SK-N-SH (cell line): Measurements from ENCODE around the gene ATP2B2. TPM values are rescaled to one million over a fixed set of nuclear protein-coding genes. Genes with fewer than 3 reads are reported as not detected.

Experiments
- CTCF ChIA-PET: fragments of 300-600, 350-600 bp; formaldehyde crosslinking; extraction: SDS; loops from one replicate; lab custom pipeline; 2021; lab: Yijun Ruan, JAX
- POLR2A ChIA-PET: fragments of 350-600 bp; sonication (Branson Sonifier 250); formaldehyde crosslinking; extraction: SDS; loops from one replicate; lab custom pipeline; 2020; ENCODE audit warnings: antibody characterized with exemption, inconsistent platforms; lab: Yijun Ruan, JAX
- DNase-seq: peaks from one replicate; pipeline ENCODE4 v3.0.0; 2012
- H2AFZ ChIP-seq: fragments of 200-600 bp; sonication (generic); 2 replicates; pipeline ENCODE4 v1.8.1; 2016; ENCODE audit warnings: antibody characterized with exemption, mild to moderate bottlenecking, low read depth
- H3F3A ChIP-seq: fragments of 200-600 bp; sonication (generic); replicated peaks from 2 replicates; pipeline ENCODE3; 2016; ENCODE audit warnings: antibody characterized with exemption, mild to moderate bottlenecking; ENCODE audit not compliant: insufficient read depth
- H3K27ac ChIP-seq, 2 experiments: fragments of 200-500 bp in 1 of 2; fragments of 200-600 bp in 1 of 2; sonication (Bioruptor generic) in 1 of 2; sonication (generic), shearing (Covaris generic) in 1 of 2; 2 replicates each; pipeline versions ENCODE4 v1.5.1 to v1.6.1; 2014 to 2016; ENCODE audit warnings: low read depth in 2 of 2, inconsistent platforms in 1 of 2, low read length in 1 of 2, mild to moderate bottlenecking in 1 of 2, mixed read lengths in 1 of 2
- H3K27me3 ChIP-seq: fragments of 200-600 bp; sonication (generic), shearing (Covaris generic); 2 replicates; pipeline ENCODE4 v1.6.1; 2016; ENCODE audit warnings: mixed run types; ENCODE audit not compliant: insufficient read depth
- H3K36me3 ChIP-seq, 2 experiments: fragments of 200-500 bp in 1 of 2; fragments of 200-600 bp in 1 of 2; sonication (Bioruptor generic) in 1 of 2; sonication (generic) in 1 of 2; replicated peaks in 1 of 2; 2 replicates each; pipeline versions ENCODE3 to v1.5.1; 2014 to 2016; ENCODE audit warnings: low read length in 1 of 2, mild to moderate bottlenecking in 1 of 2; ENCODE audit not compliant: insufficient read depth in 2 of 2, control insufficient read depth in 1 of 2
- H3K4me1 ChIP-seq, 2 experiments: fragments of 200-500 bp in 1 of 2; fragments of 200-600 bp in 1 of 2; sonication (Bioruptor generic) in 1 of 2; sonication (generic), shearing (Covaris generic) in 1 of 2; 2 replicates each; pipeline versions ENCODE4 v1.5.1 to v1.6.1; 2014 to 2016; ENCODE audit warnings: low read depth in 1 of 2, low read length in 1 of 2, mixed run types in 1 of 2; ENCODE audit not compliant: insufficient read depth in 2 of 2, control insufficient read depth in 1 of 2
- H3K4me2 ChIP-seq: fragments of 200-600 bp; sonication (generic), shearing (Covaris generic); 2 replicates; pipeline ENCODE4 v1.6.1; 2017; ENCODE audit warnings: mixed run types
- H3K4me3 ChIP-seq, 2 experiments: fragments of 200-500 bp in 1 of 2; fragments of 200-600 bp in 1 of 2; sonication (Bioruptor generic) in 1 of 2; sonication (generic), shearing (Covaris generic) in 1 of 2; 2 replicates each; pipeline versions ENCODE4 v1.5.1 to v1.8.1; 2014 to 2016; ENCODE audit warnings: low read depth in 2 of 2, inconsistent platforms in 1 of 2, low read length in 1 of 2, mild to moderate bottlenecking in 1 of 2, mixed read lengths in 1 of 2, moderate library complexity in 1 of 2
- H3K79me2 ChIP-seq: fragments of 200-600 bp; sonication (generic); 2 replicates; pipeline ENCODE4 v1.8.1; 2017; ENCODE audit warnings: mild to moderate bottlenecking; ENCODE audit not compliant: insufficient read depth
- H3K9ac ChIP-seq: fragments of 200-600 bp; sonication (generic); 2 replicates; pipeline ENCODE4 v1.6.1; 2017; ENCODE audit warnings: mixed run types
- H3K9me2 ChIP-seq: fragments of 200-600 bp; sonication (generic); 2 replicates; pipeline ENCODE4 v1.6.1; 2017; ENCODE audit warnings: mixed run types
- H3K9me3 ChIP-seq: fragments of 200-600 bp; sonication (generic); 2 replicates; pipeline ENCODE4 v1.6.1; 2017; ENCODE audit warnings: mixed run types, mild to moderate bottlenecking, moderate library complexity
- H4K20me1 ChIP-seq: fragments of 200-600 bp; sonication (generic); 2 replicates; pipeline ENCODE4 v1.6.1; 2017; ENCODE audit warnings: mild to moderate bottlenecking, mixed run types; ENCODE audit not compliant: insufficient read depth
- CHD2 ChIP-seq: fragments of 150-350 bp; IDR thresholded peaks from 2 replicates; pipeline ENCODE4 v1.6.1; 2018; ENCODE audit warnings: low read length; ENCODE audit not compliant: partially characterized antibody
- EP300 ChIP-seq, 2 experiments: IDR thresholded peaks; 2 replicates each; pipeline versions ENCODE4 v1.4.0 to v1.6.1; 2012; ENCODE audit warnings: borderline replicate concordance in 1 of 2, low read depth in 1 of 2, low read length in 1 of 2
- EZH2phosphoT487 ChIP-seq: fragments of 200-600 bp; sonication (generic); IDR thresholded peaks from 2 replicates; pipeline ENCODE4 v1.6.1; 2017; ENCODE audit warnings: low read depth, mixed run types, mild to moderate bottlenecking, antibody characterized with exemption, moderate library complexity, borderline replicate concordance
- FOSL2 ChIP-seq: IDR thresholded peaks from 2 replicates; pipeline ENCODE4 v1.4.0; 2012; ENCODE audit warnings: low read depth, mild to moderate bottlenecking, moderate library complexity, borderline replicate concordance
- FOXJ3 ChIP-seq: sonication (generic); formaldehyde crosslinking; IDR thresholded peaks from 2 replicates; pipeline ENCODE4 v1.5.1; 2020; ENCODE audit warnings: mild to moderate bottlenecking, missing genetic modification reagents
- FOXM1 ChIP-seq: IDR thresholded peaks from 2 replicates; pipeline ENCODE4 v1.4.0; 2012; ENCODE audit warnings: low read depth, mild to moderate bottlenecking
- GABPA ChIP-seq: IDR thresholded peaks from 2 replicates; pipeline ENCODE4 v1.4.0; 2012; ENCODE audit warnings: low read depth, mild to moderate bottlenecking
- MEF2A ChIP-seq: IDR thresholded peaks from 2 replicates; pipeline ENCODE4 v1.4.0; 2012; ENCODE audit warnings: low read depth, borderline replicate concordance
- NFIC ChIP-seq: IDR thresholded peaks from 2 replicates; pipeline ENCODE4 v1.4.0; 2012; ENCODE audit warnings: borderline replicate concordance
- RAD21 ChIP-seq: IDR thresholded peaks from 2 replicates; pipeline ENCODE4 v1.6.1; 2012; ENCODE audit warnings: mild to moderate bottlenecking, low read length
- TCF12 ChIP-seq: IDR thresholded peaks from 2 replicates; pipeline ENCODE4 v1.4.0; 2012
- WGBS: methylation state at CpG from one replicate; pipeline ENCODE4 v1.1.6; 2017; ENCODE audit warnings: low lambda C conversion rate; 5-methylcytosine and 5-hydroxymethylcytosine counted together
- polyA plus RNA-seq, 3 experiments: library from polyadenylated mRNA; depleted of rRNA; stranded (reverse); fragments of >200 nt; gene quantifications; 2 replicates each; pipeline ENCODE4 v1.2.3, GENCODE V29; 2012
- small RNA-seq, 7 experiments: library from RNA; depleted of rRNA; stranded (forward); fragments of <200 nt; gene quantifications; one replicate each; pipeline ENCODE3, GENCODE V24; 2012
- TF ChIP-seq, protein P1 (sequence below): IDR thresholded peaks from 2 replicates; pipeline ENCODE4; 2012
- TF ChIP-seq, protein P2 (sequence below): fragments of 150-350 bp; IDR thresholded peaks from 2 replicates; pipeline ENCODE4 v1.6.1; 2016; ENCODE audit warnings: mild to moderate bottlenecking, low read depth, low read length
- TF ChIP-seq, protein P3 (sequence below): IDR thresholded peaks from 2 replicates; pipeline ENCODE4 v1.4.0; 2012; ENCODE audit warnings: low read depth
- TF ChIP-seq, protein P4 (sequence below): IDR thresholded peaks from 2 replicates; pipeline ENCODE4 v1.4.0; 2012; ENCODE audit warnings: low read depth, borderline replicate concordance
- TF ChIP-seq, protein P5 (sequence below): IDR thresholded peaks from 2 replicates; pipeline ENCODE4 v1.4.0; 2012; ENCODE audit warnings: low read depth, borderline replicate concordance

The ATP2B2 gene
- polyA plus RNA-seq, 1 of the 3 experiments (the other 2 are of a cell fraction) = 0.15 TPM

DNA sequence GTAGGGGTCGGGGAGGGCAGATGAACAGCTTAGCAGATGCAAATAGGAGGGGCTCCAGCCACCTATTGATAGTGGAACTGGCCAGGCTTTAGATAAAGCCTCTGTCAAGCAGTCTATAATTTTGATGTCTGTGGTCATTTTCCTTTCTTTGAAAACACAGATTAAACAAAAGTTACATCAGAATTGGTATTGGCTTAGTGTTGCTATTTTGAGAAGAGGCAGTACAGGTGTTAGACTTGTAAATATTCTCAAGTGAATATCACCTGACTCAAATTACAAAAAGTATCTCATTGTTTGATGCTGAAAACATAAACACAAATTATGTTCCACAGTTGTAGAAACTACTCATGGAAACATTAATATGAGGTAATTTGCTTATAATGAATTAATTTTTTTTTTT is 230.8 kb downstream of the ATP2B2 start:
- Histone ChIP-seq H3K27me3 (no peaks in the 10 kb centered on the region), H2AFZ (no peak overlapping the region), H3K4me1 (peaks cover 4 to 6% of the 10 kb centered on the region in 2 experiments; a peak in 2 of 4 replicates), H4K20me1 (peaks cover 23% of the 10 kb centered on the region), H3K4me3 (no peak overlapping the region)
- CTCF ChIA-PET = interaction anchor here (3.0 kb wide), 1 partner anchor 11 kb away, joined by 14 read pairs; no protein-coding TSS in a partner anchor
- no peak for TF ChIP-seq EP300 (IDR thresholded peaks at IDR 0.05; ENCODE audit: borderline replicate concordance in 1 of 2, low read depth in 1 of 2, low read length in 1 of 2)
- TF ChIP-seq, protein P1, sequence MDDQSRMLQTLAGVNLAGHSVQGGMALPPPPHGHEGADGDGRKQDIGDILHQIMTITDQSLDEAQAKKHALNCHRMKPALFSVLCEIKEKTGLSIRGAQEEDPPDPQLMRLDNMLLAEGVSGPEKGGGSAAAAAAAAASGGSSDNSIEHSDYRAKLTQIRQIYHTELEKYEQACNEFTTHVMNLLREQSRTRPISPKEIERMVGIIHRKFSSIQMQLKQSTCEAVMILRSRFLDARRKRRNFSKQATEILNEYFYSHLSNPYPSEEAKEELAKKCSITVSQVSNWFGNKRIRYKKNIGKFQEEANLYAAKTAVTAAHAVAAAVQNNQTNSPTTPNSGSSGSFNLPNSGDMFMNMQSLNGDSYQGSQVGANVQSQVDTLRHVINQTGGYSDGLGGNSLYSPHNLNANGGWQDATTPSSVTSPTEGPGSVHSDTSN = no peak
- no peak for TF ChIP-seq FOXM1
- TF ChIP-seq FOXJ3 (CRISPR knock-in tag) = no peak
- no peak for TF ChIP-seq FOSL2
- TF ChIP-seq MEF2A = no peak
- TF ChIP-seq, protein P2, sequence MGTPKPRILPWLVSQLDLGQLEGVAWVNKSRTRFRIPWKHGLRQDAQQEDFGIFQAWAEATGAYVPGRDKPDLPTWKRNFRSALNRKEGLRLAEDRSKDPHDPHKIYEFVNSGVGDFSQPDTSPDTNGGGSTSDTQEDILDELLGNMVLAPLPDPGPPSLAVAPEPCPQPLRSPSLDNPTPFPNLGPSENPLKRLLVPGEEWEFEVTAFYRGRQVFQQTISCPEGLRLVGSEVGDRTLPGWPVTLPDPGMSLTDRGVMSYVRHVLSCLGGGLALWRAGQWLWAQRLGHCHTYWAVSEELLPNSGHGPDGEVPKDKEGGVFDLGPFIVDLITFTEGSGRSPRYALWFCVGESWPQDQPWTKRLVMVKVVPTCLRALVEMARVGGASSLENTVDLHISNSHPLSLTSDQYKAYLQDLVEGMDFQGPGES = no peak
- TF ChIP-seq, protein P3, sequence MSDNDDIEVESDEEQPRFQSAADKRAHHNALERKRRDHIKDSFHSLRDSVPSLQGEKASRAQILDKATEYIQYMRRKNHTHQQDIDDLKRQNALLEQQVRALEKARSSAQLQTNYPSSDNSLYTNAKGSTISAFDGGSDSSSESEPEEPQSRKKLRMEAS = no peak
- no peak for TF ChIP-seq NFIC
- TF ChIP-seq CHD2 = no peak
- TF ChIP-seq EZH2phosphoT487 = no peak
- TF ChIP-seq, protein P4, sequence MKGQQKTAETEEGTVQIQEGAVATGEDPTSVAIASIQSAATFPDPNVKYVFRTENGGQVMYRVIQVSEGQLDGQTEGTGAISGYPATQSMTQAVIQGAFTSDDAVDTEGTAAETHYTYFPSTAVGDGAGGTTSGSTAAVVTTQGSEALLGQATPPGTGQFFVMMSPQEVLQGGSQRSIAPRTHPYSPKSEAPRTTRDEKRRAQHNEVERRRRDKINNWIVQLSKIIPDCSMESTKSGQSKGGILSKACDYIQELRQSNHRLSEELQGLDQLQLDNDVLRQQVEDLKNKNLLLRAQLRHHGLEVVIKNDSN = no peak
- TF ChIP-seq TCF12 = no peak
- no peak for TF ChIP-seq RAD21
- no peak for TF ChIP-seq GABPA
- TF ChIP-seq, protein P5, sequence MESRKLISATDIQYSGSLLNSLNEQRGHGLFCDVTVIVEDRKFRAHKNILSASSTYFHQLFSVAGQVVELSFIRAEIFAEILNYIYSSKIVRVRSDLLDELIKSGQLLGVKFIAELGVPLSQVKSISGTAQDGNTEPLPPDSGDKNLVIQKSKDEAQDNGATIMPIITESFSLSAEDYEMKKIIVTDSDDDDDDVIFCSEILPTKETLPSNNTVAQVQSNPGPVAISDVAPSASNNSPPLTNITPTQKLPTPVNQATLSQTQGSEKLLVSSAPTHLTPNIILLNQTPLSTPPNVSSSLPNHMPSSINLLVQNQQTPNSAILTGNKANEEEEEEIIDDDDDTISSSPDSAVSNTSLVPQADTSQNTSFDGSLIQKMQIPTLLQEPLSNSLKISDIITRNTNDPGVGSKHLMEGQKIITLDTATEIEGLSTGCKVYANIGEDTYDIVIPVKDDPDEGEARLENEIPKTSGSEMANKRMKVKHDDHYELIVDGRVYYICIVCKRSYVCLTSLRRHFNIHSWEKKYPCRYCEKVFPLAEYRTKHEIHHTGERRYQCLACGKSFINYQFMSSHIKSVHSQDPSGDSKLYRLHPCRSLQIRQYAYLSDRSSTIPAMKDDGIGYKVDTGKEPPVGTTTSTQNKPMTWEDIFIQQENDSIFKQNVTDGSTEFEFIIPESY = no peak
- TF ChIP-seq, all 33 proteins: peak for 0
- H3K4me2 ChIP-seq = no peak overlapping the region
- no peak overlapping the region for H3K9ac ChIP-seq
- peaks cover 27 to 40% of the 10 kb centered on the region in 2 experiments for H3K36me3 ChIP-seq
- H3K27ac ChIP-seq = no peak overlapping the region
- no peaks in the 10 kb centered on the region for H3K9me3 ChIP-seq
- no peaks in the 10 kb centered on the region for H3K9me2 ChIP-seq
- POLR2A ChIA-PET = no interaction called here
- 81% methylated on average over 1 of the region's 1 CpG for whole genome bisulfite sequencing
- peaks cover 4% of the 10 kb centered on the region for H3F3A ChIP-seq
- peaks cover 81% of the 10 kb centered on the region for H3K79me2 ChIP-seq
- DNase-seq = no peak

Small RNA genes lying within 50 kb of the gene (small RNA-seq; reads per million reads assigned to genes)
- gene MIR378B (0 to 5.2 (median 0.52) reads per million in 7 experiments), gene MIR885 (0 to 7.9 (median 0) reads per million in 7 experiments), gene RF02126 (0 reads per million in 7 experiments)

Other genes with a start within 250 kb of the ATP2B2 start
- gene GHRL, start 212.6 kb downstream of the ATP2B2 start, polyA plus RNA-seq (2012; rRNA removed) = not detected in 2 replicates
- 198 and 215 TPM in 2 replicates for gene SEC13, start 184.5 kb downstream of the ATP2B2 start, polyA plus RNA-seq (2012; rRNA removed)